Endothelial cell of umbilical vein (primary cell): ENCODE results near the gene SETD2. TPM values are rescaled to one million over a fixed set of nuclear protein-coding genes. Genes with fewer than 3 reads are reported as not detected.

ENCODE experiments used
- BruUV-seq: library from RNA; stranded (reverse); fragments of 400-500 nt; replicated peaks from 2 replicates; lab custom pipeline; 2021; lab: Mats Ljungman, UMichigan
- CTCF ChIA-PET: fragments of 300-600, 350-600 bp; sonication (Branson Sonifier 250); formaldehyde crosslinking; loops from one replicate; lab custom pipeline; 2021; ENCODE audit warnings: antibody characterized with exemption, inconsistent platforms; lab: Charles Lee
- POLR2A ChIA-PET: fragments of 300-600, 350-600 bp; sonication (Branson Sonifier 250); formaldehyde crosslinking; loops from one replicate; lab custom pipeline; 2021; ENCODE audit warnings: antibody characterized with exemption, inconsistent platforms; lab: Charles Lee
- DNase-seq: peaks from one replicate; pipeline ENCODE4 v3.0.0-alpha.2; 2011; ENCODE audit warnings: low read depth, low spot score
- FAIRE-seq: peaks from 2 replicates; lab custom pipeline; 2011; peaks lifted over from hg19 to GRCh38; lab: Jason Lieb, UNC
- H2AFZ ChIP-seq: 2 replicates; pipeline ENCODE4 v1.6.0; 2012; ENCODE audit warnings: low read depth, low read length, control low read depth, inconsistent platforms
- H3K27ac ChIP-seq: 2 replicates; pipeline ENCODE4 v1.5.1; 2011; ENCODE audit warnings: low read depth, mild to moderate bottlenecking, control low read depth, low read length, moderate library complexity; ENCODE audit not compliant: insufficient read depth
- H3K27me3 ChIP-seq, 2 experiments: 2 replicates each; pipeline versions ENCODE4 v1.6.0 to v1.6.1; 2011; ENCODE audit warnings: low read length in 2 of 2, mixed read lengths in 1 of 2; ENCODE audit not compliant: control insufficient read depth in 2 of 2, insufficient read depth in 2 of 2
- H3K36me3 ChIP-seq, 2 experiments: 2 replicates in 1 of 2; 3 replicates in 1 of 2; pipeline ENCODE4 v1.5.1; 2011; ENCODE audit warnings: low read length in 2 of 2, mild to moderate bottlenecking in 1 of 2, moderate library complexity in 1 of 2; ENCODE audit not compliant: control insufficient read depth in 2 of 2, insufficient read depth in 2 of 2; ENCODE audit errors: extremely low read depth in 1 of 2
- H3K4me1 ChIP-seq: 3 replicates; pipeline ENCODE4 v1.5.1; 2011; ENCODE audit warnings: mild to moderate bottlenecking, low read length; ENCODE audit not compliant: control insufficient read depth, insufficient read depth; ENCODE audit errors: extremely low read depth
- H3K4me2 ChIP-seq: 2 replicates; pipeline ENCODE4 v1.6.1; 2011; ENCODE audit warnings: low read length, control low read depth, mixed read lengths; ENCODE audit not compliant: insufficient read depth
- H3K4me3 ChIP-seq, 3 experiments: fragments of 200-600 bp in 1 of 3; sonication (generic), shearing (Covaris generic) in 1 of 3; replicated peaks in 1 of 3; 2 replicates each; pipeline ENCODE4 v1.5.1; 2011 to 2016; ENCODE audit warnings: control low read depth in 3 of 3, low read length in 3 of 3, mild to moderate bottlenecking in 2 of 3, inconsistent platforms in 1 of 3, low read depth in 1 of 3, moderate library complexity in 1 of 3; ENCODE audit not compliant: insufficient read depth in 1 of 3
- H3K79me2 ChIP-seq: 2 replicates; pipeline ENCODE4 v1.6.0; 2012; ENCODE audit warnings: low read length, inconsistent platforms; ENCODE audit not compliant: control insufficient read depth, insufficient read depth
- H3K9ac ChIP-seq: replicated peaks from 2 replicates; pipeline ENCODE3; 2011; ENCODE audit warnings: low read length, control low read depth; ENCODE audit not compliant: insufficient read depth; ENCODE audit errors: extremely low read depth
- H3K9me1 ChIP-seq: replicated peaks from 3 replicates; pipeline ENCODE4 v1.6.0; 2011; ENCODE audit warnings: mild to moderate bottlenecking, low read length; ENCODE audit not compliant: control insufficient read depth, insufficient read depth; ENCODE audit errors: extremely low read depth
- H3K9me3 ChIP-seq: replicated peaks from 2 replicates; pipeline ENCODE4 v1.5.1; 2012; ENCODE audit warnings: low read length, inconsistent platforms; ENCODE audit not compliant: control insufficient read depth, insufficient read depth
- H4K20me1 ChIP-seq: replicated peaks from 2 replicates; pipeline ENCODE3; 2011; ENCODE audit warnings: mild to moderate bottlenecking, low read length; ENCODE audit not compliant: control insufficient read depth, insufficient read depth; ENCODE audit errors: extremely low read depth
- CTCF ChIP-seq, 2 donors: IDR thresholded peaks; 1 replicate in 1 of 2; 2 replicates in 1 of 2; pipeline ENCODE4 v1.5.1; 2011; ENCODE audit warnings: low read length in 2 of 2, mild to moderate bottlenecking in 2 of 2, moderate library complexity in 2 of 2, control low read depth in 1 of 2, inconsistent platforms in 1 of 2, low read depth in 1 of 2; ENCODE audit not compliant: insufficient read depth in 1 of 2; ENCODE audit errors: extremely low read depth in 1 of 2
- EZH2 ChIP-seq: IDR thresholded peaks from 2 replicates; pipeline ENCODE4 v1.6.1; 2012; ENCODE audit warnings: borderline replicate concordance, low read depth, mild to moderate bottlenecking, moderate library complexity, low read length, inconsistent platforms; ENCODE audit not compliant: severe bottlenecking
- FOS ChIP-seq: IDR thresholded peaks from 2 replicates; pipeline ENCODE4 v1.6.1; 2011; ENCODE audit warnings: mild to moderate bottlenecking, low read length, moderate library complexity, borderline replicate concordance; ENCODE audit not compliant: insufficient read depth
- GATA2 ChIP-seq: IDR thresholded peaks from 2 replicates; pipeline ENCODE4 v1.7.0; 2011; ENCODE audit warnings: low read depth, mild to moderate bottlenecking, moderate library complexity, mixed read lengths, low read length; ENCODE audit not compliant: insufficient read length, insufficient read depth
- JUN ChIP-seq: IDR thresholded peaks from 2 replicates; pipeline ENCODE4 v1.6.1; 2011; ENCODE audit warnings: borderline replicate concordance, low read depth; ENCODE audit not compliant: insufficient read length, insufficient read depth
- MAX ChIP-seq: IDR thresholded peaks from 2 replicates; pipeline ENCODE4 v1.6.1; 2011; ENCODE audit not compliant: insufficient read depth, insufficient read length
- MYC ChIP-seq: IDR thresholded peaks from one replicate; pipeline ENCODE4 v1.6.1; 2011; ENCODE audit warnings: mild to moderate bottlenecking, low read depth, low read length
- POLR2A ChIP-seq: IDR thresholded peaks from 2 replicates; pipeline ENCODE4 v1.6.1; 2012; ENCODE audit warnings: low read depth, mild to moderate bottlenecking, control low read depth, low read length
- POLR2AphosphoS5 ChIP-seq: IDR thresholded peaks from 2 replicates; pipeline ENCODE4 v1.6.1; 2012; ENCODE audit warnings: low read depth, mild to moderate bottlenecking, control low read depth, low read length, moderate library complexity; ENCODE audit not compliant: insufficient read depth
- dilution Hi-C: fragments of 300-500 bp; cut with MboI; formaldehyde crosslinking; loops from one replicate; pipeline ENCODE4 v1.15.0; 2019; ENCODE audit warnings: low sequenced_read_pairs; ENCODE audit not compliant: extremely low pct_ligation_motif_present
- intact Hi-C: fragments of 100-400 bp; cut with micrococcal nuclease; formaldehyde crosslinking; loops from one replicate; pipeline ENCODE4 v1.10.0; 2022
- polyA plus RNA-seq, 4 experiments: library from polyadenylated mRNA; depleted of rRNA in 3 of 4; stranded (reverse) in 3 of 4; unstranded in 1 of 4; fragments of >200 nt; gene quantifications; 2 replicates each; pipeline versions ENCODE4 v1.2.1 to v1.2.3, GENCODE V29; 2011 to 2012; ENCODE audit warnings: missing spikeins in 1 of 4
- total RNA-seq: library from RNA; stranded (reverse); gene quantifications from 2 replicates; pipeline ENCODE4 v1.2.3, GENCODE V29; 2021

The SETD2 gene
- total and polyA plus RNA-seq, 2 donors (not counting 3 experiments of a cell fraction or from before 2014, with no cell fraction given) = 13.7 to 41.4 TPM

GRCh38 chr3:46988616-46989015 is 175.3 kb downstream of the SETD2 start:
- TSS peak; percentile 8 for BruUV-seq
- ChIA-PET CTCF (interaction anchor here (2.6 kb wide), 1 partner anchor 65 kb away, joined by 34 read pairs; no protein-coding TSS in a partner anchor), POLR2A (no interaction called here)
- no peaks in the 10 kb centered on the region for H3K9me3 ChIP-seq
- no peaks in the 10 kb centered on the region for H3K27me3 ChIP-seq
- intact Hi-C loops = no loop called here
- no peak for DNase-seq
- no peak overlapping the region for H3K4me2 ChIP-seq
- H2AFZ ChIP-seq = no peak overlapping the region
- no peak overlapping the region for H3K27ac ChIP-seq
- H3K79me2 ChIP-seq = peaks cover 26% of the 10 kb centered on the region
- no peak for FAIRE-seq
- peaks cover 3 to 9% of the 10 kb centered on the region in 2 experiments for H3K36me3 ChIP-seq
- TF ChIP-seq CTCF (IDR thresholded peaks at IDR 0.05; ENCODE audit: extremely low read depth in 1 of 2, insufficient read depth in 1 of 2, low read depth in 1 of 2, low read length in 2 of 2) (no peak), GATA2 (no peak), EZH2 (no peak), POLR2A (no peak), JUN (no peak), POLR2AphosphoS5 (no peak), FOS (no peak), MYC (no peak), MAX (no peak)
- H3K9ac ChIP-seq = no peak overlapping the region
- no peaks in the 10 kb centered on the region for H3K9me1 ChIP-seq
- H4K20me1 ChIP-seq = no peaks in the 10 kb centered on the region
- no peak overlapping the region for H3K4me3 ChIP-seq
- dilution Hi-C loops = no loop called here
- peaks cover 21% of the 10 kb centered on the region for H3K4me1 ChIP-seq
